IPS DF 6.9 (cell line): ENCODE results near the gene TMEM109.

Experiments
- DNase-seq: peaks from one replicate; pipeline ENCODE4 v3.0.0-alpha.2; 2013; ENCODE audit warnings: low read depth, low spot score
- H3K27ac ChIP-seq: one replicate; pipeline ENCODE4 v1.5.1; 2013; ENCODE audit warnings: low read length, control low read depth
- H3K27me3 ChIP-seq: 2 replicates; pipeline ENCODE4 v1.6.1; 2013; ENCODE audit warnings: mild to moderate bottlenecking, low read length; ENCODE audit not compliant: control insufficient read depth, insufficient read depth
- H3K36me3 ChIP-seq: 2 replicates; pipeline ENCODE4 v1.6.1; 2013; ENCODE audit warnings: low read length; ENCODE audit not compliant: control insufficient read depth, insufficient read depth
- H3K4me1 ChIP-seq: 2 replicates; pipeline ENCODE4 v1.6.1; 2013; ENCODE audit warnings: low read length; ENCODE audit not compliant: control insufficient read depth, insufficient read depth
- H3K4me3 ChIP-seq: 2 replicates; pipeline ENCODE4 v1.5.1; 2013; ENCODE audit warnings: mild to moderate bottlenecking, low read length
- H3K9me3 ChIP-seq: 2 replicates; pipeline ENCODE4 v1.6.1; 2013; ENCODE audit warnings: low read length, inconsistent platforms; ENCODE audit not compliant: control insufficient read depth, insufficient read depth
- WGBS: extraction: QIAGEN DNeasy Blood & Tissue Kit; methylation state at CpG from one replicate; pipeline ENCODE4 v1.1.7; 2013; ENCODE audit warnings: mixed read lengths, missing lambda C conversion rate; ENCODE audit not compliant: insufficient read length, insufficient coverage; 5-methylcytosine and 5-hydroxymethylcytosine counted together

Gene TMEM109

DNA sequence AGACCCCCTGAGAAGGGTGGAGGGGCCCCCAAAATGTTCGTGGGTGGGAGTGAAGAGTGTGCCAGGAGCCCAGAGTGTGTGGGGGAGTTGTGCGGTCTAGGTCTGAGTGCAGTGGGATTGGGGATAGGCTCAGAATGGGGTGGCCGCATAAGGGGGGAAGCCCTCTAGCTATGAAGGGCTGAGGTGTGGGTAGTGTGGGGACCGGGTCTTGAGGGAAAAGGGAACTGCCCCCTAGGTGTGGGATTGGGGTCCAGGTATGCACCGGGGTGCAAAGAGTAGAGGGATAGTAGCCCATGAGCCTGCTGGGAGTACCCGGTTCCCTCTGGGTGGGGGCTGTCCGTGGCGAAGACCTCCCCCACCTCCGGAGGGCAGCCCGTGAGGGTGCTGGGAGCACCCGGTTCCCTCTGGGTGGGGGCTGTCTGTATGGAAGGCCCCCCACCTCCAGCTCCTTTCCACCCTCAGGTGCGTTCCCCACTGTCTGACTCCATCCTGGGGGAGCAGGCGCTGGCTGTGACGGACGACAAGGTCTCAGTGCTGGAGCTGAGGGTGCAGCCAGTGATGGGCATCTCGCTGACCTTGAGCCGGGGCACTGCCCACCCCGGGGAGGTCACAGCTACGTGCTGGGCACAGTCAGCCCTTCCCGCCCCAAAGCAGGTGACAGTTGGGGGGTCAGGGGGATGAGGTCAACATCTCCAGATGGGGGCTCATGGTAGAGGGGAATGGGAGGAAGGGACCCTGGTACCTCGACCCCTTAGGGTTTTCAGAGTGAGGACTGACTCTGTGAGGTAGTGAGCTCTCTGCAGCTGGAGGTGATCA lies 21.0 kb downstream of the TMEM109 start:
- Histone ChIP-seq H3K27me3 (no peaks in the 10 kb centered on the region), H3K36me3 (peaks cover 21% of the 10 kb centered on the region), H3K9me3 (no peaks in the 10 kb centered on the region), H3K4me1 (no peaks in the 10 kb centered on the region; the same call in 1 of the 2 replicates), H3K4me3 (no peak overlapping the region), H3K27ac (no peak overlapping the region)
- no CpG with 5 or more reads among the region's 21 CpGs for WGBS
- no peak for DNase-seq

DNA sequence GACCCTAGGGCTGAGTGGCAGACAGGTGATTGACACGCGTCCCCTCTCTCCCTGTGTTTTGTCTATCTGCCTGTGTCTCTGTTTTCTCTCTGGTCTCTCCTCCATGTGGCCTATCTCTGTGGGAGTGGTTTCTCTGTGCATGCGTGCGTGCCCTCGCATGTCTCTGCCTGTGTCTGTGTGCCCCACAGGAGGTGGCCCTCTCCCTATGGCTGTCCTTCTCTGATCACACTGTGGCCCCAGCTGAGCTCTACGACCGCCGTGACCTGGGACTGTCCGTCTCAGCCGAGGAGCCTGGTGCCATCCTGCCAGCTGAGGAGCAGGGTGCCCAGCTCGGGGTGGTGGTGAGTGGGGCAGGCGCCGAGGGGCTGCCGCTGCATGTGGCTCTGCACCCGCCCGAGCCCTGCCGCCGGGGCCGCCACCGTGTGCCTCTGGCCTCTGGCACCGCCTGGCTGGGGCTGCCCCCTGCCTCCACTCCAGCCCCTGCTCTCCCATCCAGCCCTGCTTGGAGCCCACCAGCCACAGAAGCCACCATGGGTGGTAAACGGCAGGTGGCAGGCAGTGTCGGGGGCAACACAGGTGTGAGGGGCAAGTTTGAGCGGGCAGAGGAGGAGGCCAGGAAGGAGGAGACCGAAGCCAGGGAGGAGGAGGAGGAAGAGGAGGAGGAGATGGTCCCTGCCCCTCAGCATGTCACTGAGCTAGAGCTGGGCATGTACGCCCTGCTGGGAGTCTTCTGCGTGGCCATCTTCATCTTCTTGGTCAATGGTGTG lies 21.9 kb downstream of the TMEM109 start:
- Histone ChIP-seq H3K4me3 (no peak overlapping the region), H3K36me3 (peaks cover 18% of the 10 kb centered on the region), H3K27ac (no peak overlapping the region), H3K4me1 (no peaks in the 10 kb centered on the region; the same call in 1 of the 2 replicates), H3K27me3 (no peaks in the 10 kb centered on the region), H3K9me3 (no peaks in the 10 kb centered on the region)
- no peak for DNase-seq
- WGBS = no CpG with 5 or more reads among the region's 27 CpGs

- no CpG with 5 or more reads among the region's 18 CpGs for WGBS
- Histone ChIP-seq H3K27me3 (no peaks in the 10 kb centered on the region), H3K4me1 (no peaks in the 10 kb centered on the region; the same call in 1 of the 2 replicates), H3K4me3 (no peak overlapping the region), H3K36me3 (peaks cover 14% of the 10 kb centered on the region), H3K27ac (no peak overlapping the region), H3K9me3 (no peaks in the 10 kb centered on the region)
- no peak for DNase-seq
Observed at GRCh38 chr11:60936467-60937143, 22.6 kb downstream of the TMEM109 start.

GRCh38 chr11:60937144-60937527 lies 23.2 kb downstream of the TMEM109 start:
- Histone ChIP-seq H3K4me3 (no peak overlapping the region), H3K36me3 (peaks cover 8% of the 10 kb centered on the region), H3K9me3 (no peaks in the 10 kb centered on the region), H3K27me3 (no peaks in the 10 kb centered on the region), H3K27ac (no peak overlapping the region), H3K4me1 (no peaks in the 10 kb centered on the region; the same call in 1 of the 2 replicates)
- no CpG with 5 or more reads among the region's 12 CpGs for WGBS
- no peak for DNase-seq

- Histone ChIP-seq H3K9me3 (no peaks in the 10 kb centered on the region), H3K36me3 (peaks cover 8% of the 10 kb centered on the region), H3K4me3 (no peak overlapping the region), H3K27ac (no peak overlapping the region), H3K4me1 (no peaks in the 10 kb centered on the region; the same call in 1 of the 2 replicates), H3K27me3 (no peaks in the 10 kb centered on the region)
- no peak for DNase-seq
- no CpG with 5 or more reads among the region's 8 CpGs for WGBS
Observed at GRCh38 chr11:60937811-60938210, 23.9 kb downstream of the TMEM109 start.

DNA sequence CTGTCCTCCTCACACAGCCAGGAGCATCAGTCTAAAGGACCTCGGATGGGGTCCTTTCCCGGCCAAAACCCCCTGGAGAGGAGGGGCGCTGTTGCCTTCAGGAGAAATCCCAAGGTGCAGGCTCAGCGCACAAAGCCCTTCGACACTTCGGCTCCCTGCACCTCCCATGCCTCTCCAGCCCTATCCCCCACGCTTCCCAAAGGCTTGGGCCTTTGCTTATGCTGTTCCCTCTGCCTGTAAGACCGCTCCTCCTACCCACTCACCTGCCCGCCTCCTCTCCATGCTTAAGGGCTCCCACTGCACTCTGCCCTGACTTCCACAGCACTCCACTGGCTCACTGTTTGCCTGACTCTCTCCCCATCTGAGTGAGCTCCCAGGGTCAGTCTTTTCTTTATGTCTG lies 24.5 kb downstream of the TMEM109 start:
- no CpG with 5 or more reads among the region's 9 CpGs for WGBS
- peaks cover 7% of the 10 kb centered on the region for H3K36me3 ChIP-seq
- no peak overlapping the region for H3K27ac ChIP-seq
- no peaks in the 10 kb centered on the region for H3K27me3 ChIP-seq
- DNase-seq = no peak
- no peaks in the 10 kb centered on the region; the same call in 1 of the 2 replicates for H3K4me1 ChIP-seq
- H3K4me3 ChIP-seq = no peak overlapping the region
- no peaks in the 10 kb centered on the region for H3K9me3 ChIP-seq

DNA sequence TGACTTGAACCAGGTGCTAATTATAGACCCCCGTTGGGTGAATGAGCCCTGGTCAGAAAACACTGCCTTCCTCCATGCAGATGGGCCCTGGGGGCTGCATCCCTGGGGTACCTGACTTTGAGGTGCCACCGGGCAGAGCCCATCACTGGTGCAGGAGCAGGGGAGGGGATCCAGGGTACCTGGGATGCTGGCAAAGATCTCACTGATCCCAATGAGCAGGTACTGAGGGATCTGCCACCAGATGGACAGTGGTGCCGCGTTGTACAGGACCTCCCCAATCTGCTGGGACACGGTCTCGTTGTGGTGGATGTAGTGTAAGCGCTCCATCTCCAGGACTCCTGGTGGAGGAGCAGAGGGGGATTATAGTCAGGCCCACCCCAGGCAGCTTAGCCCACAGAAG lies 25.3 kb downstream of the TMEM109 start:
- Histone ChIP-seq H3K27ac (no peak overlapping the region), H3K27me3 (no peaks in the 10 kb centered on the region), H3K4me1 (no peaks in the 10 kb centered on the region; the same call in 1 of the 2 replicates), H3K36me3 (peaks cover 3% of the 10 kb centered on the region), H3K4me3 (no peak overlapping the region), H3K9me3 (no peaks in the 10 kb centered on the region)
- DNase-seq = no peak
- no CpG with 5 or more reads among the region's 7 CpGs for WGBS

DNA sequence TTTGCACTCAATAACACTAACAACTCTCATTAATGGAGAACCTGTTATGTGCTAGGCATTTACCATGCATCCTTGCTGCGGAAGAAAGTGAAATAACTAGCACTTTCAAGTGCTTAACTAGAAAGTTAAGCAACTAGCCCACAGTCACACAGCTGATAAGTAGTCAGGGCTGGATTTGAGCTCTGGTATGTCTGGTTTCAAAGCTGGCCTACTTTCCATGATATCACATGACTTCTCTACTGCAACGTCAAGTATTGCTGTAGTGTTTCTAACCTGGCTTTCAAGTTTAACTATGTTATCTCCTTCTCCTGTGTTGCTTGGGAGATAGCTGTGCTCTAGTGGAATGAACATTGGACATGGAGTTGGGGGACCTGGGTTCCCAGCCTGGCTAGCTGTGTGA lies 25.9 kb downstream of the TMEM109 start:
- Histone ChIP-seq H3K4me3 (no peak overlapping the region), H3K27me3 (no peaks in the 10 kb centered on the region), H3K4me1 (no peaks in the 10 kb centered on the region; the same call in 1 of the 2 replicates), H3K27ac (no peak overlapping the region), H3K36me3 (no peaks in the 10 kb centered on the region; the same call in 1 of the 2 replicates), H3K9me3 (no peaks in the 10 kb centered on the region)
- DNase-seq = no peak
- no CpG with 5 or more reads among the region's 2 CpGs for WGBS

GRCh38 chr11:60941371-60942119 lies 27.6 kb downstream of the TMEM109 start:
- Histone ChIP-seq H3K4me1 (no peaks in the 10 kb centered on the region), H3K27ac (no peak overlapping the region)
- WGBS = no CpG with 5 or more reads among the region's 6 CpGs

GRCh38 chr11:60942219-60942618 lies 28.3 kb downstream of the TMEM109 start:
- no peaks in the 10 kb centered on the region for H3K36me3 ChIP-seq

More at GRCh38 chr11:60941371-60942119, 27.6 kb downstream of the TMEM109 start:
- no peaks in the 10 kb centered on the region for H3K27me3 ChIP-seq
- no peak overlapping the region for H3K4me3 ChIP-seq
- no peaks in the 10 kb centered on the region for H3K9me3 ChIP-seq
- DNase-seq = no peak
- no peaks in the 10 kb centered on the region for H3K36me3 ChIP-seq

More at GRCh38 chr11:60942219-60942618, 28.3 kb downstream of the TMEM109 start:
- Histone ChIP-seq H3K27ac (no peak overlapping the region), H3K4me1 (no peaks in the 10 kb centered on the region), H3K9me3 (no peaks in the 10 kb centered on the region), H3K4me3 (no peak overlapping the region), H3K27me3 (no peaks in the 10 kb centered on the region)
- WGBS = no CpG with 5 or more reads among the region's 4 CpGs
- DNase-seq = no peak
